Central memory CD4-positive, alpha-beta T cell (primary cell): Measurements from ENCODE around the gene ARHGEF39.
A peak's percentile ranks its signal among the peaks of the same experiment; 100 is the strongest.
"Not testable (repeated sequence)": the region's sequence is repeated elsewhere in the genome, so short reads cannot be mapped to it uniquely, and the experiment has no call there.

ENCODE experiments used
- DNase-seq: peaks from one replicate; pipeline ENCODE4 v3.0.0; 2022

The ARHGEF39 gene

GRCh38 chr9:35649431-35650340 lies 15.3 kb downstream of the ARHGEF39 start:
- peak; percentile 51 for DNase-seq

GRCh38 chr9:35646533-35647265 lies 18.3 kb downstream of the ARHGEF39 start:
- DNase-seq = peak; percentile 90

GRCh38 chr9:35646153-35646532 lies 18.9 kb downstream of the ARHGEF39 start:
- peak; percentile 25 for DNase-seq

GRCh38 chr9:35645736-35646135 lies 19.3 kb downstream of the ARHGEF39 start:
- not testable (repeated sequence) for DNase-seq

GRCh38 chr9:35643046-35643445 lies 21.9 kb downstream of the ARHGEF39 start:
- DNase-seq = no peak

GRCh38 chr9:35641478-35641877 lies 23.5 kb downstream of the ARHGEF39 start:
- not testable (repeated sequence) for DNase-seq

- not testable (repeated sequence) for DNase-seq
These were observed 24.6 kb downstream of the ARHGEF39 start for GRCh38 chr9:35640431-35640830.

- DNase-seq = no peak
These were observed 25.4 kb downstream of the ARHGEF39 start for GRCh38 chr9:35639631-35640030.

GRCh38 chr9:35639225-35639624 lies 25.8 kb downstream of the ARHGEF39 start:
- DNase-seq = not testable (repeated sequence)

GRCh38 chr9:35638751-35639150 lies 26.2 kb downstream of the ARHGEF39 start:
- DNase-seq = not testable (repeated sequence)

GRCh38 chr9:35637427-35637955 lies 27.5 kb downstream of the ARHGEF39 start:
- not testable (repeated sequence) for DNase-seq

- DNase-seq = not testable (repeated sequence)
These were observed 28.1 kb downstream of the ARHGEF39 start for GRCh38 chr9:35636877-35637246.

GRCh38 chr9:35636135-35636876 lies 28.7 kb downstream of the ARHGEF39 start:
- DNase-seq = no peak

- DNase-seq = no peak
These were observed 29.3 kb downstream of the ARHGEF39 start for GRCh38 chr9:35635730-35636129.

- DNase-seq = no peak
These were observed 35.4 kb downstream of the ARHGEF39 start for GRCh38 chr9:35629597-35629996.

GRCh38 chr9:35628389-35628991 lies 36.5 kb downstream of the ARHGEF39 start:
- no peak for DNase-seq

- no peak for DNase-seq
These were observed 37.4 kb downstream of the ARHGEF39 start for GRCh38 chr9:35627575-35627974.

GRCh38 chr9:35619800-35620158 lies 45.2 kb downstream of the ARHGEF39 start:
- DNase-seq = no peak

- DNase-seq = peak; percentile 29
These were observed 45.9 kb downstream of the ARHGEF39 start for GRCh38 chr9:35618854-35619799.

GRCh38 chr9:35618325-35618727 lies 46.7 kb downstream of the ARHGEF39 start, which contains the start of gene CD72:
CD72 (minus strand) TSS chr9:35618413; CDS start chr9:35618303, 110 bp downstream.
- no peak for DNase-seq

- no peak for DNase-seq
These were observed 47.4 kb downstream of the ARHGEF39 start for GRCh38 chr9:35617548-35617947.
